Breast epithelium (tissue), 4 donors: ENCODE results near the gene GPR62. TPM values are rescaled to one million over a fixed set of nuclear protein-coding genes. Genes with fewer than 3 reads are reported as not detected.
"Not testable (repeated sequence)": the region's sequence is repeated elsewhere in the genome, so short reads cannot be mapped to it uniquely, and the experiment has no call there.

Experiments
- DNase-seq, 2 donors: peaks; one replicate each; pipeline ENCODE4 v3.0.0-alpha.2; 2019; ENCODE audit warnings: low spot score in 2 of 2
- H3K27ac ChIP-seq, 2 donors: fragments of 200-600 bp; sonication (generic) in 1 of 2; one replicate each; pipeline ENCODE4 v1.5.1; 2016 to 2019; ENCODE audit warnings: mild to moderate bottlenecking in 1 of 2
- H3K27me3 ChIP-seq, 2 donors: fragments of 200-600 bp; sonication (generic) in 1 of 2; one replicate each; pipeline versions ENCODE4 v1.5.1 to v1.6.0; 2017 to 2019; ENCODE audit warnings: control low read depth in 1 of 2, mild to moderate bottlenecking in 1 of 2
- H3K36me3 ChIP-seq: fragments of 200-600 bp; one replicate; pipeline ENCODE4 v1.5.1; 2019
- H3K4me1 ChIP-seq, 2 donors: fragments of 200-600 bp; sonication (generic); one replicate each; pipeline ENCODE4 v1.5.1; 2016 to 2019; ENCODE audit warnings: control low read depth in 1 of 2
- H3K4me3 ChIP-seq, 3 donors: fragments of 200-600 bp; sonication (generic); 1 replicate in 2 of 3; 2 replicates in 1 of 3; pipeline ENCODE4 v1.5.1; 2016 to 2019; ENCODE audit warnings: mild to moderate bottlenecking in 3 of 3, moderate library complexity in 2 of 3
- H3K9me3 ChIP-seq, 2 donors: fragments of 200-600 bp; sonication (generic) in 1 of 2; one replicate each; pipeline ENCODE4 v1.5.1; 2016 to 2019; ENCODE audit warnings: control low read depth in 1 of 2
- CTCF ChIP-seq, 3 donors: fragments of 450-650 bp; IDR thresholded peaks; one replicate each; pipeline ENCODE4 v1.5.1; 2016 to 2017; ENCODE audit warnings: antibody characterized with exemption in 3 of 3, mild to moderate bottlenecking in 3 of 3, moderate library complexity in 3 of 3
- POLR2A ChIP-seq: fragments of 450-650 bp; IDR thresholded peaks from one replicate; pipeline ENCODE4 v1.6.1; 2016; ENCODE audit warnings: antibody characterized with exemption, mild to moderate bottlenecking, moderate library complexity
- POLR2AphosphoS5 ChIP-seq, 3 donors: sonication (generic); formaldehyde crosslinking; IDR thresholded peaks; one replicate each; pipeline ENCODE4 v1.6.1; 2017; ENCODE audit warnings: antibody characterized with exemption in 3 of 3
- intact Hi-C: fragments of 100-400 bp; cut with DNase I; formaldehyde crosslinking; loops from one replicate; pipeline ENCODE4 v1.15.1; 2023; ENCODE audit warnings: low total_unique reads
- total RNA-seq, 3 donors: library from RNA; depleted of rRNA; stranded (reverse); fragments of >200 nt; gene quantifications; one replicate each; pipeline ENCODE4 v1.1.0, GENCODE V29; 2016

Gene GPR62
- total RNA-seq, 3 donors from 2014 or later = 0.16 TPM; not detected in 2

GRCh38 chr3:51988286-51989146, 33.3 kb downstream of the GPR62 start:
- Histone ChIP-seq H3K27ac (no peak overlapping the region), H3K27me3 (no peaks in the 10 kb centered on the region), H3K4me1 (peaks cover 4 to 10% of the 10 kb centered on the region in 2 donors), H3K9me3 (no peaks in the 10 kb centered on the region), H3K4me3 (no peak overlapping the region), H3K36me3 (no peaks in the 10 kb centered on the region)
- TF ChIP-seq POLR2AphosphoS5 (IDR thresholded peaks at IDR 0.05) = no peak
- no peak for TF ChIP-seq POLR2A
- no peak for TF ChIP-seq CTCF (IDR thresholded peaks at IDR 0.05)
- intact Hi-C loops = no loop called here
- DNase-seq = no peak

- Histone ChIP-seq H3K4me3 (peak overlapping the region in 1 of 3 donors; percentile 22), H3K4me1 (peaks cover 0 to 12% of the 10 kb centered on the region in 2 donors), H3K27ac (peak overlapping the region in 1 of 2 donors; percentile 19)
- H3K36me3 ChIP-seq, H3K9me3 ChIP-seq, H3K27me3 ChIP-seq, DNase-seq, intact Hi-C loops: not testable (repeated sequence)
These were observed 35.4 kb downstream of the GPR62 start for GRCh38 chr3:51990501-51990971.

- intact Hi-C loops = no loop called here
- TF ChIP-seq POLR2A = no peak
- TF ChIP-seq CTCF (IDR thresholded peaks at IDR 0.05) = no peak
- TF ChIP-seq POLR2AphosphoS5 (IDR thresholded peaks at IDR 0.05) = no peak
- H3K36me3 ChIP-seq = no peaks in the 10 kb centered on the region
- H3K27me3 ChIP-seq = no peaks in the 10 kb centered on the region
- no peak for DNase-seq
- no peak overlapping the region for H3K4me3 ChIP-seq
- no peak overlapping the region for H3K27ac ChIP-seq
- no peaks in the 10 kb centered on the region for H3K9me3 ChIP-seq
- H3K4me1 ChIP-seq = peaks cover 0 to 12% of the 10 kb centered on the region in 2 donors
These were observed 37.0 kb downstream of the GPR62 start for GRCh38 chr3:51992017-51992682.

GRCh38 chr3:51993657-51994056, 38.5 kb downstream of the GPR62 start:
- H3K36me3 ChIP-seq, intact Hi-C loops, H3K27me3 ChIP-seq, H3K9me3 ChIP-seq, H3K27ac ChIP-seq, DNase-seq: not testable (repeated sequence)
- H3K4me3 ChIP-seq = peak overlapping the region in 1 of 3 donors; percentile 11
- H3K4me1 ChIP-seq = peaks cover 0 to 12% of the 10 kb centered on the region in 2 donors

GRCh38 chr3:51994530-51994929, 39.3 kb downstream of the GPR62 start:
- Histone ChIP-seq H3K27ac (peak overlapping the region; percentile 91 to 95), H3K36me3 (no peaks in the 10 kb centered on the region)
- no peak for TF ChIP-seq CTCF (IDR thresholded peaks at IDR 0.05)
- no peak for TF ChIP-seq POLR2AphosphoS5 (IDR thresholded peaks at IDR 0.05)
- TF ChIP-seq POLR2A = no peak

More at GRCh38 chr3:51994530-51994929, 39.3 kb downstream of the GPR62 start:
- Histone ChIP-seq H3K27me3 (no peaks in the 10 kb centered on the region), H3K9me3 (no peaks in the 10 kb centered on the region), H3K4me1 (peaks cover 0 to 12% of the 10 kb centered on the region in 2 donors), H3K4me3 (peak overlapping the region in 2 of 3 donors; percentile 85 to 89)
- intact Hi-C loops = no loop called here
- no peak for DNase-seq
